Dendritic cell treated with granulocyte-macrophage colony-stimulating factor and Interleukin-4, amounts not matched to agents 40 ng/mL and 50 ng/mL, for 4 days (primary cell): ENCODE results near the gene SPACA6.

Experiments
- H3K27ac Mint-ChIP-seq: one replicate; pipeline ENCODE4 v1.8.0; 2022; ENCODE audit warnings: mild to moderate bottlenecking, mixed read lengths
- H3K27me3 Mint-ChIP-seq: one replicate; pipeline ENCODE4 v1.8.0; 2022; ENCODE audit warnings: mild to moderate bottlenecking, mixed read lengths
- H3K36me3 Mint-ChIP-seq: one replicate; pipeline ENCODE4 v1.8.0; 2022; ENCODE audit warnings: low read depth, mixed read lengths
- H3K4me1 Mint-ChIP-seq: one replicate; pipeline ENCODE4 v1.8.0; 2022; ENCODE audit warnings: low read depth, mixed read lengths
- H3K4me3 Mint-ChIP-seq: one replicate; pipeline ENCODE4 v1.8.0; 2022; ENCODE audit warnings: mild to moderate bottlenecking, moderate library complexity, mixed read lengths
- H3K9me3 Mint-ChIP-seq: one replicate; pipeline ENCODE4 v1.8.0; 2022; ENCODE audit warnings: mixed read lengths
- intact Hi-C: fragments of 100-400 bp; cut with micrococcal nuclease; formaldehyde crosslinking; loops from one replicate; pipeline ENCODE4 v1.15.0; 2022

SPACA6 gene

DNA sequence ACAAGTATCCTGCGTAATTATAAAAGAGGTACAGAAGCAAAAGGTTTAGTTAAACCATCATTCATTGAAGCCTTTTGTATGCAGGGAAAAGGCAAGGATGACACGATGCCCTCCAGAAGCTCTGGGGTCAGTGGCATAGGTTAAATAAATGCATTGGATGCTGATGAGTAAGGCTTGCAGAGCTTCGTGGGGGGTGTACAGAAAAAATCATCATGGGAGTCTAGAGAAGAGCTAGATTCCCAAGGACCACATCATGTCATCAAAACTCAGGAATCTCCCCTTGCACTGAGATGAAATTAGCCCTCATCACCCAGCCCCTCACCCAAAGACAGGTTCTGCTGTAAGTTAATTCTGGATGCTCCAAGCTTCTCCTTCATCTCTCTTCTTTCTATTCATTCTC, 50.3 kb downstream of the SPACA6 start:
- intact Hi-C loops: no loop called here
- Mint-ChIP-seq H3K9me3 (no peaks in the 10 kb centered on the region), H3K4me3 (no peak overlapping the region), H3K36me3 (peaks cover 17% of the 10 kb centered on the region), H3K27me3 (peaks cover 12% of the 10 kb centered on the region), H3K27ac (no peak overlapping the region), H3K4me1 (peaks cover 51% of the 10 kb centered on the region)

DNA sequence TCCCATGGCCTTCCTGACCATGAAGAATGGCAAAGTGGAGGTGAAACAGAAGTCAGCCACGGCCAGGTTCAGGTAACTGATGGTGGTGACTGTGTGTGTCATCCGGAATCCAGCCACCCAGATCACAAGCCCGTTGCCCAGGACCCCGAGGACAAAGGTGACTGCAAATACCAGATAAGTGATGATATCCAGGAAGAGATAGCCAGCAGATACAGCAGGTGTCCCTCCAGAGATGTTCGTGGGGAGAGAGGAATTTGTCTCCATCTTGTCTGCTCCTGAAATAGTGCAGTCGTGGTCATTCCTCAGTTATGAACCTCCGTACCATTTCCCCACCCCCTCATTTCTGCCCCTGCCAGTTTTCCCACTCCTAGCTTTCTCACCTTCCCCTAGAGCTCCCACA, 53.6 kb downstream of the SPACA6 start:
- Mint-ChIP-seq H3K36me3 (peaks cover 17% of the 10 kb centered on the region), H3K4me1 (peaks cover 53% of the 10 kb centered on the region), H3K4me3 (no peak overlapping the region), H3K27me3 (peaks cover 5% of the 10 kb centered on the region), H3K27ac (no peak overlapping the region), H3K9me3 (no peaks in the 10 kb centered on the region)
- intact Hi-C loops: no loop called here

DNA sequence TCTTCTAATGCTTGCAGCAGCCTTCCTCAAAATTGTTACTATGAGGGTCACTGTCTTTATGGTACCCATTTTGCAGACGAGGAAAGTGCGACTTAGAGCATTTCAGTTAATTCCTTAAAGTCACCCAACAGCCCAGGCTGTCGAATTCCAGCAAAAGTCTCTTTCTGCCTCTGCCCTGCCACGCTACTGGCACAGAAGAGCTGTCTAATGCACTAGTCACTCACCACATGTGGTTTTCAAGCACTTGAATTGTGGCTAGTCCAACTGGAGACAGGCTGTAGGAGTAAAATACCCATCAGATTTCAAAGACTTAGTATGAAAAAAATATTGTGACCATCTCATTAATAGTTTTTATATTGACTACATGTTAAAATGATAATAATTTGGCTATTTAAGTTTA, 56.8 kb downstream of the SPACA6 start:
- Mint-ChIP-seq H3K36me3 (peaks cover 17% of the 10 kb centered on the region), H3K27me3 (peaks cover 2% of the 10 kb centered on the region), H3K9me3 (no peaks in the 10 kb centered on the region), H3K4me3 (no peak overlapping the region), H3K27ac (no peak overlapping the region), H3K4me1 (peaks cover 62% of the 10 kb centered on the region)
- intact Hi-C loops: no loop called here

DNA sequence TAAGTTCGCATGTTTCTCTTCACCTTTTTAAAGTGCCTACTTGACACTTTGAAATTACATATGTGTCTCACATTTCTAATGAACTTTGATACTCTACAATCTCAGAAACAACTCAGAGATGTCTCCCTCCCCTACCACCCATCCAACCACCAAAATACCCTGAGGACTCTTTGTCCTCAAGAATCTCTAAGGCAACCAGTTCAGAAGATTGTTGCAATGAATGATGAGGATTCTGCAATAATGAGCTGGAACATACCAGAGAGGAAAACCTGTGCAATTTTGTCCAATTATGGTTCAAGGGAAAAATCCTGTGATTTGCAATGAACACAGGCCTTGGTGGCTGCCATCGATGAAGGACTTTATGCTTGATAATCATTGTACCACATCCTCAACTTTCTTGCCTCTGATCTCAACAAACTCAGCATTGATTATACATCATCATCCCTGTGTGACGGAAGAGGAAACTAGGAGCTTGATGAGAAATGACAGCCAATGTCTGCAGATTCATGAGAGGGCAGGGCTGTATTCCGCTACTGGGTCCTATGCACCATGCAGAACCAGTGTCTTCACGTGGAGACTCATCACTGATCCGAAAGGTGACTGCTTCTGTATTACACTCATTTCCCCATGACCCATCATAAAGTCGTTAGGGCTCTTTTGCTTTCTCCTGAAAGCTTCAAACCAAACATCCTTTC, 57.4 kb downstream of the SPACA6 start:
- Mint-ChIP-seq H3K4me1 (peaks cover 67% of the 10 kb centered on the region), H3K4me3 (peak overlapping the region; percentile 36), H3K27me3 (peaks cover 2% of the 10 kb centered on the region), H3K27ac (peak overlapping the region; percentile 87), H3K9me3 (no peaks in the 10 kb centered on the region), H3K36me3 (peaks cover 13% of the 10 kb centered on the region)
- intact Hi-C loops: no loop called here

DNA sequence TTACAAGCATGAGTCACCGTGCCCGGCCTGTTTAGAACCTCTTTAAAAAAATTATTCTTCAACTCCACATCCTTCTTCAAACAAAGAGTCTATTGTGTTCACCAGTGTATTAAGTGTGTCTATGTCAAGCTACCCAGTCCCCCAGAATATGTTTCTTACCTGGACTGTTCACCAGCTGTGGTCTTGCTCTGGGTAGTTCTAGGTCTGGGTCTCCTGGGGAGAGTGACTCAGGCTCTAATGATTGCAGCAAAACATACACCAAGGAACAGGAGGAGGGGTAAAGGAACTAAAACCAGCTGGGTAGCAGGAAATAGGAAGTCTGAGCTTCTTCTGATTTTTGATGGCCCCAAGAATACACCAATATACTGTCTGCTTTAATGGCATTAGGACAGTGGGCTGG, 58.5 kb downstream of the SPACA6 start, which contains the start of gene FPR1:
TSS of gene FPR1 (minus strand) at position 224 of the 400 bp plus-strand sequence. CDS start 4,884 bp downstream, outside the sequence.
- intact Hi-C loops: no loop called here
- Mint-ChIP-seq H3K4me3 (peak within 1 kb of the TSS; percentile 65), H3K9me3 (no peaks in the 10 kb centered on the region), H3K36me3 (peaks cover 2% of the 10 kb centered on the region), H3K4me1 (peaks cover 72% of the 10 kb centered on the region), H3K27me3 (peaks cover 4% of the 10 kb centered on the region), H3K27ac (peak within 1 kb of the TSS; percentile 87)

DNA sequence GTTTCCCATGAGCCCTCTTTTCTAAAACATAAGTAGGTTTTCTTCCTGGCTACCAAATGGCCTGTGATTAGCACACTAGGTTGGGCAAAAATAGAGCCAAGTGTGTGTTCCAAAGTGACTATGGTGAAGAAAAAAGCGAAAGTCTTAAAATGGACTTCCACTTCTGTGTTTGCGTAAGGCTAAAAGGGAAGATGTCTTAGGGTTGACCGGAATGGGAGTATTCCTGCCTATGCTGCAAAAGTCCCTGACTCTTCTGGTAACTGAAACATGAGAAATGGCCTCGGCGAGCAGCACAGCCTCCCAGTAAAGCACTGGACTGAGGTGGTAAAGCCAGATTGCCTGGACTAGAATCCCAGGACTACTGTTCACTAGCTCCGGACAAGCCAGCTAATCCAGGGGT, 61.0 kb downstream of the SPACA6 start:
- H3K27ac Mint-ChIP-seq: peak overlapping the region; percentile 83
- H3K36me3 Mint-ChIP-seq: no peaks in the 10 kb centered on the region
- H3K27me3 Mint-ChIP-seq: peaks cover 2% of the 10 kb centered on the region
- H3K9me3 Mint-ChIP-seq: no peaks in the 10 kb centered on the region
- intact Hi-C loops: no loop called here
- peaks cover 65% of the 10 kb centered on the region for H3K4me1 Mint-ChIP-seq
- H3K4me3 Mint-ChIP-seq: no peak overlapping the region

DNA sequence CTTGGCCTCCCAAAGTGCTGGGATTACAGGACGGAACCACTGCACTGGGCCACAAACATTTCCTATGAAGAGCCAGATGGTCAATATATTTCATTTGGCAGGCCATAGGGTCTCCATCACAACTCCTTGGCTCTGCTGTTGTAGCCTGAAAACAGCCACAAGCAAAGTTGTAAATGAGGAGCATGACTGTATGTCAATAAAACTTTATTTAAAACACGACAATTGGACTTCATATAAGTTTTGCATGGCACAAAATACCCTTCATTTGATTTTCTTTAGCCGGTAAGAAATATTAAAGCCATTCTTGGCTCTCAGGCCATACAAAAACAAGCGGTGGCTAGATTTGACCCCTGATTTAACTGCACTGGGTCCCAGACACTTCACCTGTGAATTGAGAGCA, 61.6 kb downstream of the SPACA6 start:
- Mint-ChIP-seq H3K9me3 (no peaks in the 10 kb centered on the region), H3K27ac (peak overlapping the region; percentile 83), H3K36me3 (no peaks in the 10 kb centered on the region), H3K27me3 (peaks cover 2% of the 10 kb centered on the region), H3K4me1 (peaks cover 65% of the 10 kb centered on the region), H3K4me3 (no peak overlapping the region)
- intact Hi-C loops: no loop called here
